Activated CD8-positive, alpha-beta memory T cell treated with anti-CD3 and anti-CD28 coated beads, Interleukin-2, amount 50 U/mL, for 24 hours (primary cell): ENCODE results near the gene PKP1.

ENCODE experiments used
- DNase-seq: peaks from one replicate; pipeline ENCODE4 v3.0.0-alpha.2; 2020; ENCODE audit errors: extremely low read depth

PKP1 gene

GRCh38 chr1:201350884-201351283 is 67.6 kb downstream of the PKP1 start:
- DNase-seq, result no peak

GRCh38 chr1:201351617-201352016 is 68.3 kb downstream of the PKP1 start:
- DNase-seq, result no peak

GRCh38 chr1:201353186-201353940 is 70.1 kb downstream of the PKP1 start:
- DNase-seq, result no peak

GRCh38 chr1:201354151-201354900 is 71.0 kb downstream of the PKP1 start:
- no peak for DNase-seq

GRCh38 chr1:201354901-201355295 is 71.6 kb downstream of the PKP1 start:
- no peak for DNase-seq

- no peak for DNase-seq
These were observed 72.2 kb downstream of the PKP1 start for GRCh38 chr1:201355471-201355870.

GRCh38 chr1:201356236-201356635 is 72.9 kb downstream of the PKP1 start:
- DNase-seq, result no peak

GRCh38 chr1:201356701-201357100 is 73.4 kb downstream of the PKP1 start:
- DNase-seq, result no peak

- no peak for DNase-seq
These were observed 73.9 kb downstream of the PKP1 start for GRCh38 chr1:201357211-201357610.

GRCh38 chr1:201357636-201358348 is 74.5 kb downstream of the PKP1 start:
- DNase-seq, result no peak

GRCh38 chr1:201358596-201358995 is 75.3 kb downstream of the PKP1 start:
- no peak for DNase-seq

GRCh38 chr1:201359031-201359872 is 75.9 kb downstream of the PKP1 start:
- no peak for DNase-seq

- DNase-seq, result no peak
These were observed 76.5 kb downstream of the PKP1 start for GRCh38 chr1:201359873-201360210.

GRCh38 chr1:201360486-201360885 is 77.2 kb downstream of the PKP1 start:
- no peak for DNase-seq

- no peak for DNase-seq
These were observed 77.8 kb downstream of the PKP1 start for GRCh38 chr1:201360901-201361651.

- DNase-seq, result no peak
These were observed 78.6 kb downstream of the PKP1 start for GRCh38 chr1:201361652-201362504.

GRCh38 chr1:201362906-201363305 is 79.6 kb downstream of the PKP1 start:
- DNase-seq, result no peak

- no peak for DNase-seq
These were observed 80.2 kb downstream of the PKP1 start for GRCh38 chr1:201363467-201363866.

- no peak for DNase-seq
These were observed 81.5 kb downstream of the PKP1 start for GRCh38 chr1:201364808-201365105.

GRCh38 chr1:201365251-201365650 is 81.9 kb downstream of the PKP1 start:
- no peak for DNase-seq
